A549 treated with AZD9567 at 1 μM for 4 hours (cell line): ENCODE measurements around the gene NUBP2. TPM values are rescaled to one million over a fixed set of nuclear protein-coding genes. Genes with fewer than 3 reads are reported as not detected.

ENCODE experiments used
- total RNA-seq: library from RNA; stranded (reverse); fragments of 200-300 nt; extraction: Qiagen RNA extraction; gene quantifications from 5 replicates; pipeline ENCODE4 v1.2.3, GENCODE V29; 2022; ENCODE audit not compliant: insufficient read depth

Gene NUBP2, protein sequence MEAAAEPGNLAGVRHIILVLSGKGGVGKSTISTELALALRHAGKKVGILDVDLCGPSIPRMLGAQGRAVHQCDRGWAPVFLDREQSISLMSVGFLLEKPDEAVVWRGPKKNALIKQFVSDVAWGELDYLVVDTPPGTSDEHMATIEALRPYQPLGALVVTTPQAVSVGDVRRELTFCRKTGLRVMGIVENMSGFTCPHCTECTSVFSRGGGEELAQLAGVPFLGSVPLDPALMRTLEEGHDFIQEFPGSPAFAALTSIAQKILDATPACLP
- 54.1 to 93.4 TPM (median 86.7 TPM) in 5 replicates for total RNA-seq

DNA sequence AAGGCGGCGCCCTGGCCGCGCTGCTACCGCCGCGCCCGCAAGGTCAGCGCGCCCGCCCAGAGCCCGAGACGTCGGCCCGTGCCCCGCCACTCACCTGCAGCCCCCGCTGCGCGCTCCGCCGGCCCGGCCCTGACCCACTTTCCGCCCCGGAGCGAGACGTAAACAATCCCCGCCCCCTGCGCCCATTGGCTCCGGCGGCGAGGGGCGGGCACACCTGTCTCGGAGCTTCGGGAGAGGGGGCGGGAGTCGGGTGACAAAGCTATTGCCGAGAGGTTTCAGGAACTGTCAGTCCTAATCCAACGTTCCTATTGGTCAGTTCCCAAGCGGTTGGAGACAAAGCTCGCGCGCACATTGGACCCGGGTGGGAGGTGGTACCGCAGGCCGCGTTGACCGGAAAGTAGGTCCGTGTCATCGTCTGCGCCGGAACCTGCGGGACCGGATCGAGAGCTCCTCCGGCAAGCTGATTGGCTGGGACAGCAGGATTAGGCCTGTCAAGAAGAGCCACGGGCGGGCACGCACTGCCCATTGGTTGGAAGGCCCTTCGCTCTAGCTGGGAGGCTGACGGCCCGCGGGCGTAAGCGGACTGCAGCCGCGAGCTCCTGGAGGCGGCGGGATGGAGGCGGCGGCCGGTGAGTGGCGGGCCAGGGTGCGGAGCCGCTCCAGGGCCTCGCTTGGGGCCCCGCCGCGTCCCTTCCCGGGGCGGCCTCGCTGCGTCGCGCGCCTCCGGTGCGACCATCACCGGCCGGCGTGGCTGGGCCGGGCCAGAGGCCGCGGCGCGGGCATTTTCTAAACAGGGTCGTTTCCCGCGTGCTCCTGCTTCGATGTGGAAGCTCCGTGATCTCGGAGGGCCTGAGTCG, at the start of gene NUBP2, which contains the start of gene SPSB3:
NUBP2 (plus strand) TSS at position 553 of the 857 bp plus-strand sequence; CDS start at position 614, 61 bp downstream.
SPSB3 (minus strand) TSS at position 164 of the 857 bp plus-strand sequence. CDS start 1,088 bp downstream, outside the sequence.

DNA sequence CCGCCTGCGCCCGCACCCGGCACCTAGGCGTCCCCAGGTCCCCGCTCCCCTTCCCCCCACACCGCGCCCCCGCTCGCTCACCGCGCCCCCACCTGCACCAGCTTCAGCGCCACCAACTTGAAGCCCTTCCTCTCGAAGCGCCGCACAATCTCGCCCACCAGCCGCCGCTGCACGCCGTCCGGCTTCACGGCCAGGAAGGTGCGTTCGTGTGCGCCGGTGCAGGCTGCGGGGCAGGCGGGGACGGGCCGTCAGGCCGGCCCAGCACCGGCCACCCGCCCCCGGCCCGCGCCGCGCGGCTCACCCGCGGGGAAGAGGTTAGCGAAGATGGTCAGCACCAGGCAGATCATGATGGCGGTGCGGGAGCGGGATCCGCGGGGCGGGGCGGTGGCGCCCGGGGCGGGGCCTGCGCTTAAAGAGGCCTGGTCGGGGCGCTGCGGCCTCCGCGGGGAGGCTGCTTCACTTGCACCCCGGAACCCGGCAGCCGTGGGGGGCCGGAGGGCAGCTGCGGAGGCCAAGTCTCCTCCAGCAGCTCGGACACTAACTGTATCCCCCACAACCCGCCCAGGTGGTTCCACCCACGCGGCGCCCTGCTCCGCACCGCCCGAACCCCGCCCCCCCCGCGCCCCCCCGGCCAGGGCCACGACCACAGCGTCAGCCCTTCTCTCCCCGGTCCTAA, 11.4 kb upstream of the NUBP2 start, which contains the start of gene NME3:
NME3 (minus strand) TSS at position 356 of the 676 bp plus-strand sequence; CDS start at position 347, 9 bp downstream.

DNA sequence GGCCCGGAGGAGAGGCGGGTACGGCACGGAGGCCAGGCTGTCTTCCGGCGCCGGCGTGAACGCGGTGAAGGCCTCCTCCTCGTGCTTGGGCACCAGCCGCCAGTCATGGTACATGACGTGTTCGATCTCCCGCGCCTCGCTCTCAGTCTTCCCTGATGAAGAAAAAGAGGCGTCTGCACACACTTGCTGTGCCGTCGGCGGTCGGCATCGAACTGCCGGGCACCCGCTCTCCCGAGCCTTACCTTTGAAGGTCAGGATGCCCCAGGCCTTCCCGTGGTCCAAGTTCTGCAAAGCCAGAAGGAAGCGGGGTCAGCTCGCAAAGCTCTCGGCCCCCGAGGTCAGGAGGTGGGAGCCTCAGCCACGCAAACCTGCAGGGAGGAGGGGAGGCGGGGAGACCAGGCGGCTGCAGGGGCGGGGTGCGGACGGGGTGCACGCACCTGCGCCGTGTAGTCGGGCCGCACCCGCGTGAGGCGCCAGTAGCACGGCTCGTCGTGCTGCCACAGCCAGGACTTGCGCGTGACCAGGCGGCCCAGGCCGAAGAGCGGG, 10.3 kb upstream of the NUBP2 start, which contains the start of gene EME2:
EME2 (plus strand) TSS at position 449 of the 546 bp plus-strand sequence. CDS start 418 bp downstream, outside the sequence.

DNA sequence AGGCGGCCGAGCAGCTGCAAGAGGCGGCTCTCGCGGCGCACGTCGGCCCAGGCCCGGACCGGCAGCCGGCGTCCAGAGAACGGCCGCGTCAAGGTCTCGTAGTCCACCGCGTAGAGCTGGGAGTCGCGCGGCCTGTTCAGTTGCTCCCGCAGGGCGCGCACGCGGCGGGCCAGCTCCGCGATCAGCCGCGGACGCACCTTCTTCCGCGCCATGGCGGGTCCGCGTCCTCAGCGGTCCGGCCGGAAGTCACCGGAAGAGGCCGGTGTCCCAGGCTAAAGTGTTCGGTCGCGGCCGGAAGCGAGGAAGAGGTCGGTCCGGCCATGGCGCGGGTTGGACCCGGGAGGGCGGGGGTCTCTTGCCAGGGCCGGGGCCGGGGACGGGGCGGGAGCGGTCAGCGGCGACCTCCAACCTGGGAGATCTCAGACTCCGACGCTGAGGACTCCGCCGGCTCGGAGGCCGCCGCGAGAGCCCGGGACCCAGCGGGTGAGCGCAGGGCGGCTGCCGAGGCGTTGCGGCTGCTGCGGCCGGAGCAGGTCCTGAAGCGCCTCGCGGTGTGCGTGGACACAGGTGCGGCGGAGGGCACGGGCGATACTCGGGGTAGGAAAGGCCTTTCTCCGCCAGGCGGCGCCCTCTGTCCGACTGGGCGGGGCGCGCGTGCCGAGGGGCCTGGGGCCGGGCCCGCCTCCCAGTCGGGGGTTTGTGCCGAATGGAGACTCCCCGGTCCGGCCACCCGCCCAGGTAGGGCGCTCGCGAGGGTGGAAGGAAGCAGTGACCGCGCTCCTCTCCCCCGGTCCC, 9.7 kb upstream of the NUBP2 start, which contains the start of gene MRPS34:
MRPS34 (minus strand) TSS at position 227 of the 795 bp plus-strand sequence; CDS start at position 212, 15 bp downstream.

DNA sequence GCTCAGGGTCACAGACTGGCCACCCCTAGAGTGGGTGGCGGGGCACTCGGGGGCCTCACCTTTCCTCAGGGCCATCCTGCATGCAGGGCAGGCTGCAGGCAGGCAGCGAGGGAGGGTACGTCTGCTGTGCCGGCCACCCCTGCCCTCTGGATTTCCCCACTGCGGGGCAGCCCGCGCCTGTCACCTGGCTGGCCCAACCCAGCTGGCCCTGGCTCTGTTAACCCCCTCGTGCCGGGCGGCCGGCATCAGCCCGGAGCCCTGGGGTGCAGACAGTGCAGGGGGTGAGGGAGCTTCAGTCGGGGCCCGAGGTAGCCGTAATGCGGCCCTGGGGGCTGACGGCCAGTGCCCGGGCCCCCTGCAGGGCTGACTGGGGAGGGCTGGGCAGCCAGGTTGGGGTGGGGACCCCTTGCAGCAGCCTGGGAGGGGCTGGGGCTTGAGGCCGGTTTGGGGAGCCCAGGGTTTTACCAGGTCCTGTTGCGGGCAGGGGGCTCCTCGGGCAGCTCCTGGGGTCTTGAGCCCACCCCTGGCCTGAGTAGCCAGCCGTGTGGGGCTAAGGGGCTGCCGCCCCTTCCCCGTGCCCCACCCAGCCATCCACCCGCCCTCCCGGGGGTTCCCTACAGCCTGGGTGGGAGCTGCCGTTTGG, 10.9 kb downstream of the NUBP2 start, which contains the start of gene IGFALS:
IGFALS (minus strand) TSS at position 128 of the 643 bp plus-strand sequence; CDS start at position 75, 53 bp downstream.

DNA sequence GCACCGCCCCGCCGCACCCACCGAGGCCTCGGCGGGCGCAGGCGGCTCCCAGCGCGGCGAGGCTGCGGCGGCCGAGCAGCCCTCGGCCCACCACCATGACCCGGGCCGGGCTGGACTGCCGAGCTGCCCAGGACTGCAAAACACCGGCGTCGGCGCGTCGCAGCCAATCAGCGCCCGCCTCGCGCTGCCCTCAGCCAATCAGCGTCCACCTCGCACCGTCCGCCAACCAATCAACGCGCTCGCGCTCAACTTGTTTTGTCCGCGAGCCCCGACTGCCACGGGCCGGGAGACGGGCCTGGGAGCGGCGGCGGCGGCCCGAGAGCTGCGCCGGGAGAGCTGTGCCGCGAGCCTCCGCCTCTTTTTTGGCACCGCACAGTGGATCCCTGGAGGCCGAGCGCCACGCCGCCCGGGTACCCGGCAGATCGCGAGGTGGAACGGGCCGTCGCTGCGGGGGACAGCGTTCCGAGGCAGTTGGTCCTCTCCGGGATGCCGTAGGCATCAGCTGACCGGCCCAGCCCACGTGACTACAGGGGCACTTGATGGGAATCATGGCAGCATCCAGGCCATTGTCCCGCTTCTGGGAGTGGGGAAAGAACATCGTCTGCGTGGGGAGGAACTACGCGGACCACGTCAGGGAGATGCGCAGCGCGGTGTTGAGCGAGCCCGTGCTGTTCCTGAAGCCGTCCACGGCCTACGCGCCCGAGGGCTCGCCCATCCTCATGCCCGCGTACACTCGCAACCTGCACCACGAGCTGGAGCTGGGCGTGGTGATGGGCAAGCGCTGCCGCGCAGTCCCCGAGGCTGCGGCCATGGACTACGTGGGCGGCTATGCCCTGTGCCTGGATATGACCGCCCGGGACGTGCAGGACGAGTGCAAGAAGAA, 44.2 kb downstream of the NUBP2 start, which contains the start of the genes FAHD1 and HAGH:
FAHD1 (plus strand) TSS at position 516 of the 883 bp plus-strand sequence; CDS start at position 549, 33 bp downstream.
HAGH (minus strand) TSS at position 135 of the 883 bp plus-strand sequence; CDS start at position 97, 38 bp downstream.

Other genes starting within 250 kb of the NUBP2 start
- 0.05 to 0.07 TPM (median 0.06 TPM) in 4 of 5 replicates, not detected in the other for gene TMEM204, start 249.3 kb upstream of the NUBP2 start, total RNA-seq
- 5.4 to 9.4 TPM (median 8.5 TPM) in 5 replicates for gene IFT140, start 170.9 kb upstream of the NUBP2 start, total RNA-seq
- 10.3 to 19.6 TPM (median 16.7 TPM) in 5 replicates for gene CRAMP1, start 170.6 kb upstream of the NUBP2 start, total RNA-seq
- gene JPT2, start 104.7 kb upstream of the NUBP2 start, total RNA-seq: 156 to 277 TPM (median 157 TPM) in 5 replicates
- gene MAPK8IP3, start 76.8 kb upstream of the NUBP2 start, total RNA-seq: 46.1 to 71.8 TPM (median 63.2 TPM) in 5 replicates
- 25.1 to 64.0 TPM (median 61.2 TPM) in 5 replicates for gene NME3, start 11.4 kb upstream of the NUBP2 start, total RNA-seq
- gene EME2, start 10.2 kb upstream of the NUBP2 start, total RNA-seq: 4.1 to 12.2 TPM (median 11.4 TPM) in 5 replicates
- 126 to 264 TPM (median 252 TPM) in 5 replicates for gene MRPS34, start 9.8 kb upstream of the NUBP2 start, total RNA-seq
- gene SPSB3, start 389 bp upstream of the NUBP2 start, total RNA-seq: 21.9 to 31.5 TPM (median 27.5 TPM) in 5 replicates
- gene IGFALS, start 10.7 kb downstream of the NUBP2 start, total RNA-seq: 0.06 to 0.20 TPM (median 0.07 TPM) in 4 of 5 replicates, not detected in the other
- 64.2 to 78.9 TPM (median 76.2 TPM) in 5 replicates for gene HAGH, start 43.9 kb downstream of the NUBP2 start, total RNA-seq
- 45.9 to 58.9 TPM (median 47.9 TPM) in 5 replicates for gene FAHD1, start 44.2 kb downstream of the NUBP2 start, total RNA-seq
- 0.96 to 1.3 TPM (median 0.99 TPM) in 4 of 5 replicates, not detected in the other for gene MEIOB, start 89.2 kb downstream of the NUBP2 start, total RNA-seq
- 1.8 to 1.9 TPM (median 1.9 TPM) in 4 of 5 replicates, not detected in the other for gene HS3ST6, start 135.5 kb downstream of the NUBP2 start, total RNA-seq
- 25.4 to 35.1 TPM (median 34.9 TPM) in 5 replicates for gene MSRB1, start 160.2 kb downstream of the NUBP2 start, total RNA-seq
- gene RPL3L, start 171.7 kb downstream of the NUBP2 start, total RNA-seq: 0.08 to 0.15 TPM in 2 of 5 replicates, not detected in the others
- gene NDUFB10, start 176.6 kb downstream of the NUBP2 start, total RNA-seq: 238 to 284 TPM (median 251 TPM) in 5 replicates
- gene RPS2, start 181.9 kb downstream of the NUBP2 start, total RNA-seq: 3,446 to 5,640 TPM (median 5,518 TPM) in 5 replicates
- 0.11 TPM in 1 of 5 replicates, not detected in the others for gene RNF151, start 183.9 kb downstream of the NUBP2 start, total RNA-seq
- gene TBL3, start 189.1 kb downstream of the NUBP2 start, total RNA-seq: 31.4 to 44.1 TPM (median 40.6 TPM) in 5 replicates
- 0.22 to 4.7 TPM (median 0.30 TPM) in 5 replicates for gene NOXO1, start 198.5 kb downstream of the NUBP2 start, total RNA-seq
- 23.1 to 43.3 TPM (median 40.1 TPM) in 5 replicates for gene GFER, start 201.2 kb downstream of the NUBP2 start, total RNA-seq
- gene SYNGR3, start 207.0 kb downstream of the NUBP2 start, total RNA-seq: 3.9 to 8.9 TPM (median 7.8 TPM) in 5 replicates
- gene ZNF598, start 226.9 kb downstream of the NUBP2 start, total RNA-seq: 51.5 to 66.8 TPM (median 63.1 TPM) in 5 replicates
- gene NPW, start 236.8 kb downstream of the NUBP2 start, total RNA-seq: 0.59 to 1.9 TPM (median 1.3 TPM) in 4 of 5 replicates, not detected in the other
- 40.0 to 57.0 TPM (median 55.2 TPM) in 5 replicates for gene NHERF2, start 243.9 kb downstream of the NUBP2 start, total RNA-seq